NB4 (cell line): ENCODE data around the gene CRIM1.

ENCODE experiments used
- DNase-seq: peaks from one replicate; pipeline ENCODE4 v3.0.0; 2010; ENCODE audit warnings: low read depth
- H3K4me3 ChIP-seq: one replicate; pipeline ENCODE4 v1.5.1; 2011; ENCODE audit warnings: mild to moderate bottlenecking, low read depth, low read length, moderate library complexity
- CTCF ChIP-seq: IDR thresholded peaks from one replicate; pipeline ENCODE4 v1.5.1; 2012; ENCODE audit warnings: low read depth, low read length
- MAX ChIP-seq: IDR thresholded peaks from 2 replicates; pipeline ENCODE4 v1.6.1; 2011; ENCODE audit warnings: low read depth, low read length
- MYC ChIP-seq: IDR thresholded peaks from 2 replicates; pipeline ENCODE4 v1.6.1; 2011; ENCODE audit warnings: low read depth, low read length
- POLR2A ChIP-seq: IDR thresholded peaks from 2 replicates; pipeline ENCODE4 v1.6.1; 2011; ENCODE audit warnings: mild to moderate bottlenecking; ENCODE audit not compliant: insufficient read length; ENCODE audit errors: extremely low read depth

CRIM1 gene

GRCh38 chr2:36528766-36529392, 173.3 kb downstream of the CRIM1 start:
- H3K4me3 ChIP-seq: no peak overlapping the region
- no peak for DNase-seq
- TF ChIP-seq CTCF (no peak), MAX (no peak), POLR2A (no peak), MYC (no peak)

GRCh38 chr2:36530178-36530982, 174.8 kb downstream of the CRIM1 start:
- no peak overlapping the region for H3K4me3 ChIP-seq
- DNase-seq: peak; percentile 47
- TF ChIP-seq MYC (no peak), CTCF (no peak), POLR2A (no peak), MAX (no peak)

DNA sequence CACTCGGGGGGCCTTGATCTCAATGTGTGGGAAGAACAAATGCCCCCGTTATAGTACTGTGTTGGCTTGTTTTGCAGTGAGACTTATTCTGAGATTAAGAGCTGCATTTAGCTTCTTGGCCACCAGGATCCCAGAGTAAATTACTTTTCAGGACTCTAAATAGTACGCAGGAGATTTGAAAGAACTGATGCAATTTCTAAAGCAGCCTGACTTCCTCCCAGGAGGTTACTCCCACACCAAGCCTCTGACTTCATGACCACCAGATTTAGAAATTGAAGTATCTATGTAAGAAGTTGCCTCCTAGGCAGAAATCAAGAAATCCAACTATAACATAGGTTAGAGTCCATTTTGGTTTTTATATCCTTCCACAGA, 175.4 kb downstream of the CRIM1 start:
- peak; percentile 94 for DNase-seq
- H3K4me3 ChIP-seq: no peak overlapping the region
- TF ChIP-seq CTCF (peak; percentile 33), POLR2A (no peak)

DNA sequence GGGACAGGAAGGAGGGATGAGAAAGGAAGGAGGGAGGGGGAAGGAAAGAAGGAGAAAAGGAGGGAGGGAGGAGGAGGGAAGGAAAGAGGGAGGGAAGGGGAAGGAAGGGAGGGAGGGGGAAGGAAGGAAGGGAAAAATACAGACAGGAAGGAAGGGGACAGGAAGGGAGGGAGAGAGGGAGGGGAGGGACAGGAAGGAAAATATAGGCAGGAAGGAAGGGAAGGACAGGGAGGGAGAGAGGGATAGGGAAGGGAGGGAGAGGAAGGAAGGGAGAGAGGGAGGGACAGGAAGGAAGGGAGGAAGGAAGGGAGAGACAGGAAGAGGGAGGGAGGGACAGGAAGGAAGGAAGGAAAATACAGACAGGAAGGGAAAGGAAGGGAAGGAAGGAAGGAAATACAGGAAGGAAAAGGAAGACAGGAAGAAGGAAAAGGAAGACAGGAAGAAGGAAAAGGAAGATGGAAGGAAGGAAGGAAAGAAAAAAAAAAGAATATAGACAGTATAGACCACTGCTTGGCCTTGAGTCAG, 178.8 kb downstream of the CRIM1 start:
- H3K4me3 ChIP-seq: no peak overlapping the region
- no peak for TF ChIP-seq CTCF
- no peak for DNase-seq

GRCh38 chr2:36535099-36535498, 179.5 kb downstream of the CRIM1 start:
- DNase-seq: no peak
- H3K4me3 ChIP-seq: no peak overlapping the region
- TF ChIP-seq MYC: no peak
- TF ChIP-seq POLR2A: no peak
- TF ChIP-seq MAX: no peak

- TF ChIP-seq MYC (no peak), MAX (no peak), POLR2A (no peak), CTCF (no peak)
- no peak overlapping the region for H3K4me3 ChIP-seq
- DNase-seq: no peak
Measured at GRCh38 chr2:36536776-36537175, 181.2 kb downstream of the CRIM1 start.
